HG03196 (cell line): ENCODE data around the gene CSRP3.

Experiments used
- ATAC-seq: cut with Tn5 transposase; IDR thresholded peaks from one replicate; pipeline ENCODE4 v1.9.1; 2021; ENCODE audit not compliant: unreplicated experiment

CSRP3 gene

DNA sequence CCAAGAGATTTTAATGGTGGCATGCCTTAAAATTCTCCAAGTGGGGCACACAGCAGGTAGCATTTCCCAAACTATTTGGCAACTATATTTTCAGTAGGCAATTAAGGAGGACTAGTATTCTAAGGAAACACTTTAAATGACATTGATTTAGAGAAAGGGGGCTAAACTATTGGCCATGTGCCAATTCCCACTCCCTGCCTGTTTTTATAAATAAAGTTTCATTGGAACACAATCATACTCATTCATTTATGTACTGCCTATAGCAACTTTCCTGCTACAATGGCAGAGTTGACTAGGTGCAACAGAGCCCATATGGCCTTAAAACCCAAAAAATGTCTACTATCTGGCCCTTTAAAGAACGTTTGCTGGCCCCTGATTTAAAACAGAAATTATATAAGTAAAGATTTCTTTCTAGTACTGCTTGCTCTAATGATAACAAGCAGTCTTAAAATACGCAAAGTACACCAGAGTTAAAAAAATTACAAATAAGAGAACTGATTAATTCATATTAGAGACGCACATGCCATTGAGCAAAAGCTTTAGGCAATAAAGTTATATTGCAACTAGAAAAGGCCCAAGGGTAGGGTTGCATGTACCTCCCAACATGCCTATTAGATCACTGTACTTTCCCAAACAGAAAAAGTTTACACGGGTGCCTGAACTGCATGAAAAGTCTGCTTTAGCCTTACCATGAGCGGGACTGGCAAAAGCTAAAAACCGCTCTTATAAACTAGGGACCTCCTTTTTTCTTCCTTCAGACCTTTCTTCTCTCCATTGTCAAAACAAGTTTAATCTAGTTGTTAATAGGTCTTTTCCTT, 24.8 kb upstream of the CSRP3 start:
- no peak for ATAC-seq

DNA sequence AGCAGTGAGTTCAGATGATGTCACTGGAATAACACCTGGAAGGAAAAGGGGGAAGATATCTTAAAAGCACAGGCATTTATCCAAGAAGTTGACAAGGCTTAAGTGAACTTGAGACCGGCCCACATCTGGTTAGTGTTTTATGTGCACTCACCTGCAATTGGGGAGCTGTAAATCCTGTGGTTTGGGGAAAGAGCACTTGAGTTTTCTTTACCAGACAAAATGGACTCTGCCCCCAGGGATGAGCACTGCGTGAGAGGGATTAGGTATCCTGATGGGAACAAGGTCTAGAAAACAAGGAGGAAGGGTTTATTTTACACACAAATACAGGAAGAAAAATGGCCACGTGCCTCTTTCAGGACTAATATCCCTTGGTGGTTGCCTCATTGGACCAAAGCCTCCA, 23.8 kb upstream of the CSRP3 start:
- no peak for ATAC-seq

DNA sequence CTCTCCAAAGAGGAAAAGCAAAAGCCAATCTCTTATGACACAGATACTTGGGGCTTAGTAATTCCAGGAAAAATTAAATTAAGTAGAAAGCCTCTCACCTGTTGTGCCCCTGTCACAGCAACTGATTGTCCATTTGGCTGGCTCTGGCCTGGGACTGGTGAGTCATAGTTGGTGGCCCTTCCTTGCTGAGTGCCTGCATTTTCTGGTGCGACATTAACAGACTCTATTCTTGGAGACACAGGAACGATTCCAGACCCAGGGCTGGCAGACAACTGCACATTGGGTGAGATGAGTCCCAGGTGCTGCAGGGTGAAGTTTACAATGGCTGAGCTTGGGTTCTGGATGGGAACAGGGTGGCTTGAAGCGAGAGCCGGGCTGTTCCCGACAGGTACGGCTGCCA, 23.3 kb upstream of the CSRP3 start:
- no peak for ATAC-seq

DNA sequence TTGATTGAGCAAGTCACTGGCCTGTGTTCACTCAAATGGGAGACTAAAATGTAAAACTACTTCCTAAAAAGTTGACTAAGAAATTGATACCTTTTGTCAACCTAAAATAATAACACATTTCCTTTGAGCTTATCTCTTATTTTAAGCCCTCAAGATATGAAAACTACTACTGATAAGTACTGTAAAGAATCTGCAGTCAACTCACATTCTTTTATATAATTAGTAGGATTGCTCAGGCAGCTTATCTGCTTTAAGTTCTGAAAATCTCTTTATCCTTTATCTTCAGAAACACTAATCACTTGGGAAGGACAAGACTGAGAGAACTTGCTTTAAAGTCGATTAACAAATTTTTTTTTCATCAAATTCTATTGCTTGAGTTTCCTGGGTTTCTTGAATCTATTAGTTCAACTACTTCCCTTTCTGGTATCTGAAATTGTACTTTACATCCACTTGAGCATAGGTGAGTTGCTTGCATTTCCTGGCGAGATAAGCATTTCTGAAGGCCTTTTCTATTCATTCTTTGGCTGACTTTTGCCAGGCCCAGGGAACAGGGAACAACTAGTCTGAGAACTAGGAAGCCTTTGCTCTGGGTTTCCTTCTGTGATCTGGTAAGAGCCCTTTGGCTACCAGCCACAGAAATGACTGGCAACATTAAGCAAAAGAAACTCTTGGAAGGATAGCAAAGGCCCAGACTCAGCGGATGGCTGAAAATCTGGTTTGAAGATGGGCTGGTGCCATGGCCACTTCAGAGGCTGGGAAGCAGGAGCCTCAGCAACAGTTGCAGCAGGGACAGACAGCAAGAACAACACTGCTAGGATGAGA, 19.3 kb upstream of the CSRP3 start:
- no peak for ATAC-seq

DNA sequence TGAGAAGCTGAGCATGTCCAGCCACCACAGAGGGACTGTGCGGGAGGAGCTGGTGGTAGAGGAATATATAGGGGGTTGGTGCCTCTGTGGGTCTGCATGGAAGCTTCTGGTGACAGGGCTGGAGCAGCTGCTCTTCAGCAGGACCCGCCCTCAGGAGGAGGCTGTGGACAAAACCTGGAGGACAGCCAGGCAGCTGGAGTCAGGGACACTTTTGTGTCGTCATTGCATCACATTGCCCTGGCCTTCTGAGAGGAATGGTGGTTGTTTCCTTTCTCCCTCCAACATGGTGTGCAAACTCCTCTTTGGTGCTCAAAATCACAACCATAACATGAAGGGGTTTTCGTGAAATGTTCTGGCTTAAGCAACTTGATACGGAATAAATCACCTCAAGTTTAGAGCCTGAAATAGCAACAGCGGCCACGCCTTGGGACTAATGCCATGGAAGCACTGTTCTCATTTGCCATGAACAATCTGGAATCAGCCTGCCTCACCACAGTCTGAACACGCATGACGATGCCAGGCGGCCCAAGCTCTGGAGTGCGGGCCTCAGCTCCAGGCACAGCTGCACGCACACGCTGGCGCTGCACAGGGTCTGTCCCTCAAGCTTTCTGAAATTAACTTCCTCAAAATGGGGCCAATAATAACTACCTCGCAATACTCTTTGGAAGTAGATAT, 17.1 kb upstream of the CSRP3 start:
- ATAC-seq = no peak

DNA sequence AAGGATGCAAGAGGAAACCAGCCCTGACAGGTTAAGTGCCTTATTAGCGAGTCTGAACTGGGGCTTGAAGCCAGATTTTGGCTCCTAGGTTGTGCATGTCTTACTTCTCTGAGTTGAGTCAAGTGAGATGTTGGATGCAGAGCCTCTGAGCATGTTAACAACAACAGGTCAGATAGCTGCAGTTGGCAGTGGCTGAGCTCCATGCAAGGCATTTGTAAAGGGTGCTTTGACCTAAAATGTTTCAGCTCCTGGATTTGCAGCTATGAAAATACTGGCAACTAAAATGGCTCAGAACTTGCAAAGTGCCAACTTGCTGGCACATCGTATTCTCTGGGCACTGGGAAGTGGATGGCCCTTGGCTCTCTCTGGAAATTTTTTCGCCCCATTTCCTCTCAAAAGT, 16.4 kb upstream of the CSRP3 start:
- no peak for ATAC-seq

DNA sequence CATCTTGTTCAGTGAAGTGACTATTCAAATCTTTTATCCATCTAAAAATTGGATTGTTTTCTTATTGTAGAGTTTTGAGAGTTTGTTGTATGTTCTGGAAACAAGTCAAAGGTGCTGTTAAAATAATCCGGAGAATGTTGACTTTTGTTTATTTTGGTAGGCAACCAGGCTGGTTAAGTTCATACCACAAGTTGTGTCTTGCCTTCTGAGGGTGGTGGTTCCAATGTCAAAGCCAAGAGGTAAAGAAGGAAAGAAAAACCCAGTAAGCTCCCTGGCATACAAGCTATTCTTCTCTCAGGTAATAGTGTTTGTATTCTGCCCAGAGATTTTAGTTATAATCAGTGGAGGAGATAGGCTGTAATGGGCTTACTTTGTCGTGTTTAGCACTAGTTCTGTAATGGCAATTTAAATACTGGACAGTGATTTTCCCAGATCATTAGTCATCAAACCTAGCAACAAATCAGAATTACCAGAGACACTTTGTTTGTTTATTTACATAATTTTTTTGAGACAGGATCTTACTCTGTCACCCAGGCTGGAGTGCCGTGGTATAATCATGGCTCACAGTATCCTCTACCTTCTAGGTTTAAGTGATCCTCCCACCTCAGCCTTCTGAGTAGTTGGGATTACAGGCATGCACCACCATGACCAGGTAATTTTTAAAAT, 15.1 kb upstream of the CSRP3 start:
- no peak for ATAC-seq

DNA sequence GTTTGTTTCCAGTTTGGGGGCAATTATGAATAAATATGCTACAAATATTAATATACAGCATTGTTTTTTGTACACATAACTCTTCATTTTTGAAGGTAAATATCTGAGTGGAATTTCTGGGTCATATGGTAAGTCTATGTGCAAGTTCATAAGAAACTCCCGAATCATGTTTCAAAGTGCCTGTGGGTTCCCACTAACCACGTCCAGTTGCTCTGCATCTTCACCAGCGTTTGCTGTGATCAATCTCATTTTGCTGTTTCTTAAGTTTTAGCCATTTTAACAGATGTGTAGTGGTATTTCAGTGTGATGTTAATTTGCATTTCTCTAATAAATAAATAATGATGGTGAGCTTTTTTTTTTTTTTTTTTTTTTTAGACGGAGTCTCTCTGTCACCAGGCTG, 14.2 kb upstream of the CSRP3 start:
- ATAC-seq = no peak

DNA sequence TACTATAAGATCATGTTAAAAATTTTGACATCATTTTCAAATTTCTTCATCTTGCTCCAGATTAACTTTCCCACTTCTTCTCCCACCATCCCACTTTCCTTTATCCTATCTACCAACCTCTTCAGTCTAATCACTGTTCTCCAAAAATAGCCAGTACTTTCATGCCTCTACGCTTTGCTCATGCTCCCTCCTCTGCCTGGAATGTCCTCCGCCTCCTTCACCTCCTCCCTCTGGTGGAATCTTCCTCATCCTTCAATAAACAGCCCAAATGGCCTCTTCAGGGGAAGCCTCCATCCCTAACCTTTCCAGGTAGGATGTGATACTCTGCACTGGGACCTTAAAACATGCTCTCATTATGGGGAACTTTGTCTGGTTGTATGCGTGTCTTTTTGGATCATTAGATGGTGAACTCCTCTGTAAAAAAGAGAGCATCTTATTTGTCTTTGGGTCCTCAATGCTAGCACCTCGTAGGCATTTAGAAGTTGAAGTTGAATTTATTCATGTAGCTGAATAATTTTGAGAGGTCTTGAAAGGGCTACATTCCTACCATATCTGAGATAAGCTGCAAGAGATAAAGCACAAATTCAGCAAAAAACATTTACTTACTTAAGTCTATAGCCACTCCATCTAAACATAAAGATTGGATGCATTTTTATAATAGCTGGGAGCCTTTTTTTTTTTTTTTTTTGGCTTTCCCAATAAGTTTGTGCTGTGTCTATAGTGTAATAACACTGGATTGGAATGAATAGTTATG, 8.0 kb upstream of the CSRP3 start:
- no peak for ATAC-seq

DNA sequence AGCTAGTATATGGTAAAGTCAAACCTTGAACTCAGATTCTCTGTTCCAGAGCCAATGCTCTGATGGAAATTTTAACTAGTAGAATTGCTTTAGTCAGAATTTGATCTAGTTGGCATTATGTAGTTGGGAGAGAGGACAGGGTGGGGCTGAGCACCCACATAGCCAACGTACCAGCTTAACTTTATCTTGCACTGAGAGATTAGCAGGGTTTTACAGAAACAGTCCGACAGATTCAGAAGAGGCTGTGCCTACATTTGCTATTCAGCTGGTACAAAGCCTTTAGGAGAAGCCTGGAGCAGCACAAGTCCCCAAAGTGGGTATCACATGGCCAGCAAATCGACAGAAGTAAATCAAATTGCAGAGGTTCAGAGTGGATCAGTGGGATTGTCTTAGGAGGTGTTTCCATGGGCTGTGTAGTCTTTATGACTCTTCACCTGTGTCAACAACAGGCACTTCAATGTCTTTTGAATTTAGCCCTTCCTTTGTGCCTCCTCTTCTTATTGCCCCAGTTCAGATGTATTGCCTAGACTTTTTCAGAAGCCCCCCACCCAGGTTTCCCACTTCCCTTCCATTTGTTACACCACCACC, 7.3 kb upstream of the CSRP3 start:
- ATAC-seq = no peak

DNA sequence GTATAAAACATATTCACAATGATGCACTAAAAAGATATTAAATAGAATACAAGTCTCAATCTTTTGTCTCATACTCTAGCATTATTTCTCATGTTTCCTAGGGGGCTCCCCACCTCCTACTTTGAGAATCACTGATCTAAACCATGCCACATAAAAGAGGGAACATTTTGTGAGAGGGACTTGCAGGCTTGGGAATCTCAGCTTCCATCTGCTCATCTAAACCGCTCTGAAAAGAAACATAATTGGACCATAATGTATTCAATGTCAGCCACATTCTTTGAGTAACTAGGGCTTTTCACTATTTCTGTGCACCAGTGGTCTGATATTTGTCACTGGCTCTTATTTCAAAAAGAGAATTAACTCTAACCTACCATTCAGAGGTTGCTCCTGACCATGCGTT, 6.4 kb upstream of the CSRP3 start:
- ATAC-seq = no peak

DNA sequence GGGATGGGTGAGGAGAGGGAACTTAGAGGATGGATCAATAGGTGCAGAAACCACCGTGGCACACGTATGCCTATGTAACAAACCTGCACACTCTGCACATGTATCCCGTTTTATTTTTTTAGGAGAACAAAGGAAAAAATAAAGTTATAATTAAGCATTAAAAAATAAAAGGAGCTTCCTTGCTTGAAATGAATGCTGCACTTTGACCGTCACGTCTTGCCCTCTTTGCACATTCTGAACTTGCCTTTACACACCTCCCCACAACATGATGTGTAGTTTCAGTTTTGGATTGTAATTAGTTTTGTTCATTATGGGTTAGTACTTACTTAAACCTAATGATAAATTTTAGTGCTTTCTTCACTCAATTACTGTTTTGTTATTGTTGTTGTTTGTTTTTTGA, 3.1 kb upstream of the CSRP3 start:
- no peak for ATAC-seq

DNA sequence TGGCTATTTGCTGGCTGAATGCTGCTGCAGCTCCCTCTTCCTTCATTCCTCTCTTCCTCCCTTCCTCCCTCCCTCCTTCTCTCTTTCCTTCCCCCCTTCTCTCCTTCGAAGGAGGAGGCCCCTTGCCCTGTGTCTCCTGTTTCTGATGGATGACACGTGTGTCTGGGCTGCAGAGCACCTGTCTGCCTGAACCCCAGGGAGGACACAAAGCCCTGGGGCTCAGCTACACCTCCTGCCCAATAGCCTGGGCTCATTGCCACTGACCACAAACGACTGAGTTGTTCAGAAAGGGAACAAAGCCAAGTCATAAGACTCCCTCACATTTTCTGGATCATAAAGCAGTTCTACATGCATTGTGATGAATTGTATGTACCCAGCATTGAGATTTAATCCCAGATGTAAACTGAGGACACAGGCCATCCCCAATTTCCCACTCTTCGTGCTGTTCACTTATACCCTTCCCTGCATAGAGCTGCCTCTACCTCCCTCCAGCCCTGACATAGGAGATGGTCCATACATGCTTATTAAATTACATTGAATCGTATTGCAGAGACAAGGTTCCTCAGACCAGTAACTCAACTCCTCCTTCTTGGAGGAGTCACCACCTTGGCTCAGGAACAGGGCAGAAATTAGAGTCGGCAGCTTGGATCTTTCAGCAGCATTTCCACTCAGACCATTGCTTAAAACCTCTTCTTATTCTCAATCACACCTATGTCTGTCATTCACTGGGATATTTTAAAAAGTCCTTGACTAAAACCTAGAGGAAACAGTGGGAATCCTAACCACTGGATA, 1.2 kb downstream of the CSRP3 start:
- ATAC-seq = no peak

DNA sequence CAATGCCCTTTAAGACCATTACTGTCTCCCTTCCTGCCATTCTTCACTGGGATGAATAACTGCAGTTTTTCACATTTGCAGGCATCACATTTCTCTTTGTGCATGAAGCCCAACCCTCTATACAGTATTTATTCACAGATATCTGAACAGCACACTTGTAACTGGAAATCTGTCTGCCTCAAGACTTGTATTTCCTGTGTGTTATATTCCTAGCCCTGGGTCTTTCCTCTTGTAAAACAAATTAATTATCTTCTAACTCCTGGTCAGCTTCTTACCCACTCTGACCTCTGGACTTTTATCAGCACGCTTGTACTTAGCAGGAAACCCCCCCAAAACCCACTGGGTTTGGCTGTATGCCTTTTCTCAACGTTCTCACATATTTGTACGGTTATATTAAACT, 2.0 kb downstream of the CSRP3 start:
- no peak for ATAC-seq

DNA sequence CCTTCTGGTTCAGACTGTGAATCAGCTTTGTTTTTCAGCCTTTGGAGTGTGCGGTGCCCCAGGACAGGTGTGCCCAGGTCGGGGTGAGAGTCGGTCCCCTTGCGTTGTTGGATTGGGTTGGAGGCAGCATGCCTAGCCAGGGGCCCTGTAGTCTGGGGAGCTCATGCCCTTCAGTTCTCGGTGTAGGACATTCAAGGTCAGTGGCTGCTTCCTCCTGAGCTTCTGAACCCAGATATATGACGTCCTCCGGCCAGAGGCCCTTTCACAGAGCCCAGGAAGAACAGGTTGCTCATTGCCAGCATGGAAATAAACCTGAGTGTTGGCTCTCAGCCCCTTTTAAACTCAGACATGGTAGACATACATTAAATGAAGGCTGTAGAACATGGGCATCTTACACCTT, 2.7 kb downstream of the CSRP3 start:
- no peak for ATAC-seq

DNA sequence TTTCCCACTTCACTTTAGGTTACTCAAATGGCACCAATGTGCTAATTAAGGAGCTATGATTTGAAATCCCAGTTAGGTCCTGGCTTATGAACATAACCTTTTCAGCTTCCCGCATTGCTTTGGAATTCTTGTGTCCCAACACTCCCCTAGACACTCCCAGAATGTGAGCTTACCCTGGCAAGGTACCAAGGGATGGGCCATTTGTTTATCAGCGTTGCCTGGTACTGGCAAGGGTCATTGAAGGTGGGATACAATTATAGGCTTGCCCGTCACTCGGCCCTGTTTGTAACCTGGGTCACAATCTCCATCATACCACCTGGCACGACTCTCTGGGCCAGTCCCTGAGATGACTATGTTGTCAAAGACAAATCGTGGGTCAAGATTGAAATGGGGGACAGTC, 5.4 kb downstream of the CSRP3 start:
- ATAC-seq = no peak

DNA sequence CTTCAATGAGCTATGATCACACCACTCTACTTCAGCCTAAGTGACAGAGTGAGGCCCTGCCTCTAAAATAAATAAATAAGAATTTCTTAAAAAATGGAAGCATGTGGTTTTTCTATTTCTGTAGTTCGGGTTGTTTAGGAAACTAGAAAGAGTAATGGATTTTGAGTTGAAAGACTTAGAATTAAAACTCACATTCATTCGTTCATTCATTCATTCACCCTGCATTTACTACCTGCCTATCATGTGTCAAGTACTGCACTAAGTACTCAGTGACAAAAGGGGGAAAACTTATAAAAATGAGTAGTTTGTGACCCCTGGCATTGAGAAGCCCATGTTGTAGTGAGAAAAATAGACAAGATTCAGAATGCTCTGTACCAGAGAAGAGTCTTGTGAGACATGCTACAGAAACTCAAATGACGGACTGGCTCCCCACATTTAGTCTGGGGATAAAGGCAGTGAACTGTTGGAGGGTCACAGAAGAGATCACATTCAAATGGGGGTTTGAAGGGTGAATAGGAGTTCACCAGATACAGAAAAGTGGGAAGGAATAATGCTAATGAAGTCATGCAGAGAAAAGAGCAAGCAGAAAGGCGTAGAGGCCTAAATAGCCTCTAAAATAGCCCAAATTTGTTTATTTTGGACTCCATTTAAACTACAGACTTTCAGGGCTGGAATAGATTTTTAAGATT, 7.0 kb downstream of the CSRP3 start:
- no peak for ATAC-seq

DNA sequence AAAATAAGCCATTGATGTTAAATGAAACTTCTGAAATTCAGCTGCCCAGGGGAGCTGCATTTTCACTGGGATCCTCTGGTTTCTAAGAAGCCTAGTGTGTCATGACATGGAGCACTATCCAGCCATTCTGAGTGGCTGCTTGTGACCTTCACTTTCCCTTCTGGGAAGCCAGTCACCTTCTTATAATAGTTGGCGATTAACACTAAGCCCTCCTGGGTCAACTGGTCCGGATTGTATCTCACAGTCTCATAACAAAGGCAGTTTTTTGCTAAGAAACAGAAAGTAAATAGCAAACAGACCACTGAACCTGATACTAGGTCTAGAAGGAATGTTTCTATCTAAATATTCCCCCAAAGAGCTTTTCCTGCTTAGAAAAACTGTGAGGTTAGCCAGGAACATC, 7.9 kb downstream of the CSRP3 start:
- no peak for ATAC-seq
